Neural cell (in vitro differentiated cells): ENCODE data around the gene POLR2L. TPM values are rescaled to one million over a fixed set of nuclear protein-coding genes. Genes with fewer than 3 reads are reported as not detected.

Source experiments
- H2AFZ ChIP-seq: fragments of 200-600, 300-800 bp; sonication (generic), shearing (Covaris generic); 2 replicates; pipeline ENCODE4 v1.6.0; 2014; ENCODE audit warnings: low read depth, mild to moderate bottlenecking, antibody characterized with exemption, low read length, moderate library complexity
- H3F3A ChIP-seq: fragments of 200-600 bp; shearing (Covaris generic); 2 replicates; pipeline ENCODE4 v1.6.1; 2016; ENCODE audit warnings: mild to moderate bottlenecking, moderate library complexity, mixed read lengths, antibody characterized with exemption, low read length; ENCODE audit not compliant: insufficient read depth, poor library complexity, severe bottlenecking
- H3K27ac ChIP-seq: fragments of 200-600, 300-800 bp; sonication (generic), shearing (Covaris generic); 2 replicates; pipeline ENCODE4 v1.5.1; 2014; ENCODE audit warnings: mild to moderate bottlenecking, low read length, moderate library complexity
- H3K27me3 ChIP-seq: fragments of 300-800, 200-600 bp; sonication (generic), shearing (Covaris generic); 2 replicates; pipeline ENCODE4 v1.6.0; 2014; ENCODE audit warnings: mild to moderate bottlenecking, low read depth, low read length, moderate library complexity; ENCODE audit not compliant: insufficient read depth
- H3K36me3 ChIP-seq: fragments of 300-800, 200-600 bp; sonication (generic), shearing (Covaris generic); 2 replicates; pipeline ENCODE4 v1.5.1; 2014; ENCODE audit warnings: mild to moderate bottlenecking, antibody characterized with exemption, low read length, moderate library complexity; ENCODE audit not compliant: insufficient read depth
- H3K4me2 ChIP-seq: fragments of 300-800, 200-600 bp; sonication (generic), shearing (Covaris generic); 2 replicates; pipeline ENCODE4 v1.6.0; 2014; ENCODE audit warnings: mild to moderate bottlenecking, low read length
- H3K4me3 ChIP-seq: fragments of 300-800, 200-600 bp; sonication (generic), shearing (Covaris generic); 2 replicates; pipeline ENCODE4 v1.5.1; 2014; ENCODE audit warnings: mild to moderate bottlenecking, low read length, moderate library complexity
- H3K79me2 ChIP-seq: fragments of 200-600 bp; shearing (Covaris generic); replicated peaks from 2 replicates; pipeline ENCODE4 v1.6.0; 2014; ENCODE audit warnings: mild to moderate bottlenecking, low read length, moderate library complexity; ENCODE audit not compliant: insufficient read depth
- H3K9ac ChIP-seq: fragments of 300-800, 200-600 bp; sonication (generic), shearing (Covaris generic); 2 replicates; pipeline ENCODE4 v1.6.1; 2016; ENCODE audit warnings: mild to moderate bottlenecking, low read length, mixed read lengths
- H3K9me2 ChIP-seq: fragments of 200-600 bp; shearing (Covaris generic); 2 replicates; pipeline ENCODE4 v1.6.1; 2016; ENCODE audit warnings: mild to moderate bottlenecking, low read length, mixed read lengths; ENCODE audit not compliant: insufficient read depth
- H3K9me3 ChIP-seq: fragments of 200-600, 300-800 bp; sonication (generic), shearing (Covaris generic); 2 replicates; pipeline ENCODE4 v1.6.1; 2016; ENCODE audit warnings: mild to moderate bottlenecking, mixed run types, low read length, moderate library complexity, mixed read lengths
- H4K20me1 ChIP-seq: fragments of 200-600 bp; shearing (Covaris generic); 2 replicates; pipeline ENCODE4 v1.6.1; 2016; ENCODE audit warnings: mild to moderate bottlenecking, mixed run types; ENCODE audit not compliant: insufficient read depth
- CTCF ChIP-seq: fragments of 450-650 bp; IDR thresholded peaks from 2 replicates; pipeline ENCODE4 v1.5.1; 2014; ENCODE audit warnings: antibody characterized with exemption, mild to moderate bottlenecking, moderate library complexity; ENCODE audit not compliant: poor library complexity, severe bottlenecking
- EP300 ChIP-seq: fragments of 450-650 bp; conservative IDR thresholded peaks from 2 replicates; pipeline ENCODE4 v1.6.1; 2014; ENCODE audit warnings: antibody characterized with exemption, mild to moderate bottlenecking, moderate library complexity; ENCODE audit not compliant: poor library complexity, severe bottlenecking
- EZH2 ChIP-seq: fragments of 200-600, 300-800 bp; shearing (Covaris generic), sonication (generic); IDR thresholded peaks from 2 replicates; pipeline ENCODE4 v1.6.1; 2014; ENCODE audit warnings: antibody characterized with exemption, low read length, borderline replicate concordance, mild to moderate bottlenecking; ENCODE audit not compliant: insufficient read depth, poor library complexity, severe bottlenecking
- MXI1 ChIP-seq: fragments of 450-650 bp; conservative IDR thresholded peaks from 2 replicates; pipeline ENCODE4 v1.6.1; 2014; ENCODE audit warnings: antibody characterized with exemption, mild to moderate bottlenecking; ENCODE audit not compliant: poor library complexity, severe bottlenecking
- POLR2AphosphoS5 ChIP-seq: IDR thresholded peaks from 2 replicates; pipeline ENCODE4 v1.6.1; 2012
- RAD21 ChIP-seq: fragments of 450-650 bp; conservative IDR thresholded peaks from 2 replicates; pipeline ENCODE4 v1.6.1; 2014; ENCODE audit warnings: antibody characterized with exemption, mild to moderate bottlenecking, moderate library complexity
- REST ChIP-seq: IDR thresholded peaks from 2 replicates; pipeline ENCODE4 v1.6.1; 2012; ENCODE audit warnings: borderline replicate concordance
- SMC3 ChIP-seq: fragments of 450-650 bp; conservative IDR thresholded peaks from 2 replicates; pipeline ENCODE4 v1.6.1; 2014; ENCODE audit warnings: antibody characterized with exemption, mild to moderate bottlenecking, moderate library complexity; ENCODE audit not compliant: poor library complexity
- TAF1 ChIP-seq: IDR thresholded peaks from 2 replicates; pipeline ENCODE4 v1.6.1; 2012; ENCODE audit warnings: low read depth
- polyA plus RNA-seq: library from polyadenylated mRNA; depleted of rRNA; stranded (reverse); fragments of >200 nt; gene quantifications from 2 replicates; pipeline ENCODE4 v1.2.3, GENCODE V29; 2014

POLR2L gene
- polyA plus RNA-seq, 1 donor from 2014 or later = 62.3 TPM

GRCh38 chr11:824942-825341 is 17.4 kb downstream of the POLR2L start:
- Histone ChIP-seq H3K4me3 (no peak overlapping the region), H3K9ac (no peak overlapping the region), H3K27me3 (peaks cover 29% of the 10 kb centered on the region), H3K4me2 (no peak overlapping the region), H3F3A (no peaks in the 10 kb centered on the region), H3K36me3 (no peaks in the 10 kb centered on the region), H3K79me2 (peaks cover 3% of the 10 kb centered on the region), H3K9me2 (no peaks in the 10 kb centered on the region), H3K27ac (no peak overlapping the region), H3K9me3 (no peaks in the 10 kb centered on the region), H2AFZ (no peak overlapping the region), H4K20me1 (no peaks in the 10 kb centered on the region)
- TF ChIP-seq POLR2AphosphoS5 (no peak), REST (no peak), RAD21 (no peak), TAF1 (no peak), SMC3 (no peak), EP300 (no peak), MXI1 (no peak), EZH2 (no peak), CTCF (no peak)

GRCh38 chr11:824292-824880 is 17.9 kb downstream of the POLR2L start:
- TF ChIP-seq RAD21 (no peak), EP300 (no peak), CTCF (no peak), EZH2 (no peak), SMC3 (no peak), REST (no peak), TAF1 (no peak), MXI1 (no peak), POLR2AphosphoS5 (no peak)
- H3K9me2 ChIP-seq = no peaks in the 10 kb centered on the region
- H3K9ac ChIP-seq = no peak overlapping the region
- H3K36me3 ChIP-seq = no peaks in the 10 kb centered on the region
- no peaks in the 10 kb centered on the region for H3K9me3 ChIP-seq
- H3K4me2 ChIP-seq = no peak overlapping the region
- peaks cover 3% of the 10 kb centered on the region for H3K79me2 ChIP-seq
- H3F3A ChIP-seq = no peaks in the 10 kb centered on the region
- H4K20me1 ChIP-seq = no peaks in the 10 kb centered on the region
- peaks cover 23% of the 10 kb centered on the region for H3K27me3 ChIP-seq
- H3K4me3 ChIP-seq = no peak overlapping the region
- H3K27ac ChIP-seq = no peak overlapping the region
- no peak overlapping the region for H2AFZ ChIP-seq
